A673 (cell line): ENCODE data around the gene JSRP1.

Experiments used
- CTCF ChIP-seq: fragments of 300-800, 200-600 bp; sonication (generic); conservative IDR thresholded peaks from 2 replicates; pipeline ENCODE4 v1.5.1; 2017; ENCODE audit warnings: low read depth, mild to moderate bottlenecking, antibody characterized with exemption, low read length, moderate library complexity, mixed read lengths
- EZH2 ChIP-seq: fragments of 200-600 bp; sonication (generic); IDR thresholded peaks from 2 replicates; pipeline ENCODE4 v1.6.1; 2017; ENCODE audit warnings: borderline replicate concordance, low read depth, mild to moderate bottlenecking, mixed read lengths, antibody characterized with exemption, low read length; ENCODE audit not compliant: poor library complexity, severe bottlenecking

GRCh38 chr19:2271234-2272103 is 15.3 kb upstream of the JSRP1 start:
- TF ChIP-seq CTCF = no peak
- TF ChIP-seq EZH2 = no peak
